Measurements from ENCODE around the gene FGD6. TPM values are rescaled to one million over a fixed set of nuclear protein-coding genes. Genes with fewer than 3 reads are reported as not detected.

The FGD6 gene
- total and polyA plus RNA-seq, 2 experiments from 2014 or later, result 12.9 to 32.4 TPM

DNA sequence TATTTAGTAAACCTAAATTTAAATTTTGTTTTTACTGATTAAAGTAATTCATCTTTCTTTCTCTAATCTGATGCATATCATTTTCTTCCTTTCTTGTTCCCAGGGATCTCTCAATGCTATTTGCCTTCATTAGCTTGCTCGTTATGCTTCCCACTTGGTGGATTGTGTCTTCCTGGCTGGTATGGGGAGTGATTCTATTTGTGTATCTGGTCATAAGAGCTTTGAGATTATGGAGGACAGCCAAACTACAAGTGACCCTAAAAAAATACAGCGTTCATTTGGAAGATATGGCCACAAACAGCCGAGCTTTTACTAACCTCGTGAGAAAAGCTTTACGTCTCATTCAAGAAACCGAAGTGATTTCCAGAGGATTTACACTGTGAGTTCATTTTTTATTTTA is 49.0 kb upstream of the FGD6 start:
- Histone ChIP-seq H3K36me3 (ENCODE audit: insufficient read depth) (peaks cover 19% of the 10 kb centered on the region), H3K27ac (ENCODE audit: low read depth) (no peak overlapping the region)

More for the DNA sequence above, 49.0 kb upstream of the FGD6 start:
- Mint-ChIP-seq H3K4me1 (no peaks in the 10 kb centered on the region; the same call in 2 of the 3 replicates), H3K9me3 (no peaks in the 10 kb centered on the region), H3K27me3 (ENCODE audit: insufficient read depth, low read depth, poor library complexity) (no peaks in the 10 kb centered on the region), H3K4me3 (no peak overlapping the region), H3K27ac (no peak overlapping the region), H3K36me3 (ENCODE audit: low read depth) (peaks cover 23% of the 10 kb centered on the region; the same call in 2 of the 3 replicates)
- H3K4me1 ChIP-seq (ENCODE audit: insufficient read depth), result no peaks in the 10 kb centered on the region
- no peaks in the 10 kb centered on the region; the same call in 1 of the 2 replicates for H4K20me1 ChIP-seq (replicated peaks; ENCODE audit: insufficient read depth)
- no peaks in the 10 kb centered on the region for H3K27me3 ChIP-seq (ENCODE audit: insufficient read depth)
- TF ChIP-seq ZNF114 (CRISPR knock-in tag; IDR thresholded peaks at IDR 0.05) (no peak), CREB1 (CRISPR knock-in tag; IDR thresholded peaks at IDR 0.05; ENCODE audit: low read depth) (no peak), POLR2AphosphoS5 (IDR thresholded peaks at IDR 0.05; ENCODE audit: low read depth) (no peak), STAT1 (IDR thresholded peaks at IDR 0.05; ENCODE audit: unreplicated experiment) (no peak), EZH2phosphoT487 (IDR thresholded peaks at IDR 0.05; ENCODE audit: unreplicated experiment) (no peak), NANOG (IDR thresholded peaks at IDR 0.05; ENCODE audit: borderline replicate concordance) (no peak), JUNB (IDR thresholded peaks at IDR 0.05; ENCODE audit: unreplicated experiment) (no peak)
- TF ChIP-seq, protein P1, sequence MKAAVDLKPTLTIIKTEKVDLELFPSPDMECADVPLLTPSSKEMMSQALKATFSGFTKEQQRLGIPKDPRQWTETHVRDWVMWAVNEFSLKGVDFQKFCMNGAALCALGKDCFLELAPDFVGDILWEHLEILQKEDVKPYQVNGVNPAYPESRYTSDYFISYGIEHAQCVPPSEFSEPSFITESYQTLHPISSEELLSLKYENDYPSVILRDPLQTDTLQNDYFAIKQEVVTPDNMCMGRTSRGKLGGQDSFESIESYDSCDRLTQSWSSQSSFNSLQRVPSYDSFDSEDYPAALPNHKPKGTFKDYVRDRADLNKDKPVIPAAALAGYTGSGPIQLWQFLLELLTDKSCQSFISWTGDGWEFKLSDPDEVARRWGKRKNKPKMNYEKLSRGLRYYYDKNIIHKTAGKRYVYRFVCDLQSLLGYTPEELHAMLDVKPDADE (IDR thresholded peaks at IDR 0.05), result no peak
- TF ChIP-seq, protein P2, sequence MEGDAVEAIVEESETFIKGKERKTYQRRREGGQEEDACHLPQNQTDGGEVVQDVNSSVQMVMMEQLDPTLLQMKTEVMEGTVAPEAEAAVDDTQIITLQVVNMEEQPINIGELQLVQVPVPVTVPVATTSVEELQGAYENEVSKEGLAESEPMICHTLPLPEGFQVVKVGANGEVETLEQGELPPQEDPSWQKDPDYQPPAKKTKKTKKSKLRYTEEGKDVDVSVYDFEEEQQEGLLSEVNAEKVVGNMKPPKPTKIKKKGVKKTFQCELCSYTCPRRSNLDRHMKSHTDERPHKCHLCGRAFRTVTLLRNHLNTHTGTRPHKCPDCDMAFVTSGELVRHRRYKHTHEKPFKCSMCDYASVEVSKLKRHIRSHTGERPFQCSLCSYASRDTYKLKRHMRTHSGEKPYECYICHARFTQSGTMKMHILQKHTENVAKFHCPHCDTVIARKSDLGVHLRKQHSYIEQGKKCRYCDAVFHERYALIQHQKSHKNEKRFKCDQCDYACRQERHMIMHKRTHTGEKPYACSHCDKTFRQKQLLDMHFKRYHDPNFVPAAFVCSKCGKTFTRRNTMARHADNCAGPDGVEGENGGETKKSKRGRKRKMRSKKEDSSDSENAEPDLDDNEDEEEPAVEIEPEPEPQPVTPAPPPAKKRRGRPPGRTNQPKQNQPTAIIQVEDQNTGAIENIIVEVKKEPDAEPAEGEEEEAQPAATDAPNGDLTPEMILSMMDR (conservative IDR thresholded peaks at IDR 0.05; ENCODE audit: low read depth in 2 of 2), result no peak
- TF ChIP-seq, protein P3, sequence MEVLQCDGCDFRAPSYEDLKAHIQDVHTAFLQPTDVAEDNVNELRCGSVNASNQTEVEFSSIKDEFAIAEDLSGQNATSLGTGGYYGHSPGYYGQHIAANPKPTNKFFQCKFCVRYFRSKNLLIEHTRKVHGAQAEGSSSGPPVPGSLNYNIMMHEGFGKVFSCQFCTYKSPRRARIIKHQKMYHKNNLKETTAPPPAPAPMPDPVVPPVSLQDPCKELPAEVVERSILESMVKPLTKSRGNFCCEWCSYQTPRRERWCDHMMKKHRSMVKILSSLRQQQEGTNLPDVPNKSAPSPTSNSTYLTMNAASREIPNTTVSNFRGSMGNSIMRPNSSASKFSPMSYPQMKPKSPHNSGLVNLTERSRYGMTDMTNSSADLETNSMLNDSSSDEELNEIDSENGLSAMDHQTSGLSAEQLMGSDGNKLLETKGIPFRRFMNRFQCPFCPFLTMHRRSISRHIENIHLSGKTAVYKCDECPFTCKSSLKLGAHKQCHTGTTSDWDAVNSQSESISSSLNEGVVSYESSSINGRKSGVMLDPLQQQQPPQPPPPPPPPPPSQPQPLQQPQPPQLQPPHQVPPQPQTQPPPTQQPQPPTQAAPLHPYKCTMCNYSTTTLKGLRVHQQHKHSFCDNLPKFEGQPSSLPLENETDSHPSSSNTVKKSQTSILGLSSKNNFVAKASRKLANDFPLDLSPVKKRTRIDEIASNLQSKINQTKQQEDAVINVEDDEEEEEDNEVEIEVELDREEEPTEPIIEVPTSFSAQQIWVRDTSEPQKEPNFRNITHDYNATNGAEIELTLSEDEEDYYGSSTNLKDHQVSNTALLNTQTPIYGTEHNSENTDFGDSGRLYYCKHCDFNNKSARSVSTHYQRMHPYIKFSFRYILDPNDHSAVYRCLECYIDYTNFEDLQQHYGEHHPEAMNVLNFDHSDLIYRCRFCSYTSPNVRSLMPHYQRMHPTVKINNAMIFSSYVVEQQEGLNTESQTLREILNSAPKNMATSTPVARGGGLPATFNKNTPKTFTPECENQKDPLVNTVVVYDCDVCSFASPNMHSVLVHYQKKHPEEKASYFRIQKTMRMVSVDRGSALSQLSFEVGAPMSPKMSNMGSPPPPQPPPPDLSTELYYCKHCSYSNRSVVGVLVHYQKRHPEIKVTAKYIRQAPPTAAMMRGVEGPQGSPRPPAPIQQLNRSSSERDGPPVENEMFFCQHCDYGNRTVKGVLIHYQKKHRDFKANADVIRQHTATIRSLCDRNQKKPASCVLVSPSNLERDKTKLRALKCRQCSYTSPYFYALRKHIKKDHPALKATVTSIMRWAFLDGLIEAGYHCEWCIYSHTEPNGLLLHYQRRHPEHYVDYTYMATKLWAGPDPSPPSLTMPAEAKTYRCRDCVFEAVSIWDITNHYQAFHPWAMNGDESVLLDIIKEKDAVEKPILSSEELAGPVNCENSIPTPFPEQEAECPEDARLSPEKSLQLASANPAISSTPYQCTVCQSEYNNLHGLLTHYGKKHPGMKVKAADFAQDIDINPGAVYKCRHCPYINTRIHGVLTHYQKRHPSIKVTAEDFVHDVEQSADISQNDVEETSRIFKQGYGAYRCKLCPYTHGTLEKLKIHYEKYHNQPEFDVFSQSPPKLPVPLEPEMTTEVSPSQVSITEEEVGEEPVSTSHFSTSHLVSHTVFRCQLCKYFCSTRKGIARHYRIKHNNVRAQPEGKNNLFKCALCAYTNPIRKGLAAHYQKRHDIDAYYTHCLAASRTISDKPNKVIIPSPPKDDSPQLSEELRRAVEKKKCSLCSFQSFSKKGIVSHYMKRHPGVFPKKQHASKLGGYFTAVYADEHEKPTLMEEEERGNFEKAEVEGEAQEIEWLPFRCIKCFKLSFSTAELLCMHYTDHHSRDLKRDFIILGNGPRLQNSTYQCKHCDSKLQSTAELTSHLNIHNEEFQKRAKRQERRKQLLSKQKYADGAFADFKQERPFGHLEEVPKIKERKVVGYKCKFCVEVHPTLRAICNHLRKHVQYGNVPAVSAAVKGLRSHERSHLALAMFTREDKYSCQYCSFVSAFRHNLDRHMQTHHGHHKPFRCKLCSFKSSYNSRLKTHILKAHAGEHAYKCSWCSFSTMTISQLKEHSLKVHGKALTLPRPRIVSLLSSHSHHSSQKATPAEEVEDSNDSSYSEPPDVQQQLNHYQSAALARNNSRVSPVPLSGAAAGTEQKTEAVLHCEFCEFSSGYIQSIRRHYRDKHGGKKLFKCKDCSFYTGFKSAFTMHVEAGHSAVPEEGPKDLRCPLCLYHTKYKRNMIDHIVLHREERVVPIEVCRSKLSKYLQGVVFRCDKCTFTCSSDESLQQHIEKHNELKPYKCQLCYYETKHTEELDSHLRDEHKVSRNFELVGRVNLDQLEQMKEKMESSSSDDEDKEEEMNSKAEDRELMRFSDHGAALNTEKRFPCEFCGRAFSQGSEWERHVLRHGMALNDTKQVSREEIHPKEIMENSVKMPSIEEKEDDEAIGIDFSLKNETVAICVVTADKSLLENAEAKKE (CRISPR knock-in tag; IDR thresholded peaks at IDR 0.05), result no peak
- H3K4me2 ChIP-seq, result no peak overlapping the region
- no peaks in the 10 kb centered on the region for H3K9me2 ChIP-seq (ENCODE audit: insufficient read depth)
- no peak for DNase-seq (ENCODE audit: low spot score)
- H3F3A ChIP-seq (replicated peaks; ENCODE audit: low read depth), result no peaks in the 10 kb centered on the region; the same call in 1 of the 2 replicates
- no peak overlapping the region for H2AFZ ChIP-seq
- no peak for ATAC-seq
- no peak overlapping the region for H3K4me3 ChIP-seq
- H3K79me2 ChIP-seq (replicated peaks; ENCODE audit: insufficient read depth), result no peaks in the 10 kb centered on the region
